Parathyroid adenoma (tissue), 2 donors: Measurements from ENCODE around the gene PLPPR1.

Experiments used
- H2AFZ ChIP-seq: fragments of 300-600 bp; sonication (generic); one replicate; pipeline ENCODE4 v1.7.0; 2017; ENCODE audit warnings: antibody characterized with exemption, mild to moderate bottlenecking
- H3K27ac ChIP-seq: fragments of 300-600 bp; sonication (generic); one replicate; pipeline ENCODE4 v1.7.0; 2017
- H3K27me3 ChIP-seq: fragments of 300-600 bp; sonication (generic); one replicate; pipeline ENCODE4 v1.7.0; 2017; ENCODE audit warnings: low read length; ENCODE audit not compliant: control insufficient read depth, insufficient read depth
- H3K36me3 ChIP-seq: fragments of 300-600 bp; sonication (generic); one replicate; pipeline ENCODE4 v1.7.0; 2017; ENCODE audit warnings: low read length; ENCODE audit not compliant: control insufficient read depth, insufficient read depth
- H3K4me1 ChIP-seq: fragments of 300-600 bp; sonication (generic); one replicate; pipeline ENCODE4 v1.7.0; 2017; ENCODE audit warnings: control low read depth
- H3K4me2 ChIP-seq: fragments of 300-600 bp; sonication (generic); one replicate; pipeline ENCODE4 v1.7.0; 2017; ENCODE audit warnings: low read length
- H3K4me3 ChIP-seq: fragments of 300-600 bp; sonication (generic); one replicate; pipeline ENCODE4 v1.7.0; 2017; ENCODE audit warnings: low read depth, low read length
- H3K79me2 ChIP-seq: fragments of 300-600 bp; sonication (generic); one replicate; pipeline ENCODE4 v1.7.0; 2017; ENCODE audit warnings: control low read depth
- H3K9ac ChIP-seq: fragments of 300-600 bp; sonication (generic); one replicate; pipeline ENCODE4 v1.7.0; 2017; ENCODE audit warnings: mild to moderate bottlenecking
- H3K9me3 ChIP-seq: fragments of 300-600 bp; sonication (generic); one replicate; pipeline ENCODE4 v1.7.0; 2017; ENCODE audit warnings: low read length; ENCODE audit not compliant: control insufficient read depth
- TF ChIP-seq, protein P1 (sequence below): fragments of 300-600 bp; sonication (generic); IDR thresholded peaks from one replicate; pipeline ENCODE4 v1.7.0; 2017; ENCODE audit warnings: antibody characterized with exemption, mild to moderate bottlenecking
- donor health status: primary hyperparathyroidism.

The PLPPR1 gene

GRCh38 chr9:101130054-101130453 lies 101.5 kb downstream of the PLPPR1 start:
- no peak overlapping the region for H3K27ac ChIP-seq
- no peaks in the 10 kb centered on the region for H3K4me1 ChIP-seq
- no peaks in the 10 kb centered on the region for H3K36me3 ChIP-seq
- no peak overlapping the region for H3K9ac ChIP-seq
- H3K79me2 ChIP-seq: no peaks in the 10 kb centered on the region
- H3K27me3 ChIP-seq: no peaks in the 10 kb centered on the region
- H3K4me3 ChIP-seq: no peak overlapping the region
- TF ChIP-seq, protein P1, sequence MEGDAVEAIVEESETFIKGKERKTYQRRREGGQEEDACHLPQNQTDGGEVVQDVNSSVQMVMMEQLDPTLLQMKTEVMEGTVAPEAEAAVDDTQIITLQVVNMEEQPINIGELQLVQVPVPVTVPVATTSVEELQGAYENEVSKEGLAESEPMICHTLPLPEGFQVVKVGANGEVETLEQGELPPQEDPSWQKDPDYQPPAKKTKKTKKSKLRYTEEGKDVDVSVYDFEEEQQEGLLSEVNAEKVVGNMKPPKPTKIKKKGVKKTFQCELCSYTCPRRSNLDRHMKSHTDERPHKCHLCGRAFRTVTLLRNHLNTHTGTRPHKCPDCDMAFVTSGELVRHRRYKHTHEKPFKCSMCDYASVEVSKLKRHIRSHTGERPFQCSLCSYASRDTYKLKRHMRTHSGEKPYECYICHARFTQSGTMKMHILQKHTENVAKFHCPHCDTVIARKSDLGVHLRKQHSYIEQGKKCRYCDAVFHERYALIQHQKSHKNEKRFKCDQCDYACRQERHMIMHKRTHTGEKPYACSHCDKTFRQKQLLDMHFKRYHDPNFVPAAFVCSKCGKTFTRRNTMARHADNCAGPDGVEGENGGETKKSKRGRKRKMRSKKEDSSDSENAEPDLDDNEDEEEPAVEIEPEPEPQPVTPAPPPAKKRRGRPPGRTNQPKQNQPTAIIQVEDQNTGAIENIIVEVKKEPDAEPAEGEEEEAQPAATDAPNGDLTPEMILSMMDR: no peak
- no peak overlapping the region for H3K4me2 ChIP-seq
- no peaks in the 10 kb centered on the region for H3K9me3 ChIP-seq
- no peak overlapping the region for H2AFZ ChIP-seq

DNA sequence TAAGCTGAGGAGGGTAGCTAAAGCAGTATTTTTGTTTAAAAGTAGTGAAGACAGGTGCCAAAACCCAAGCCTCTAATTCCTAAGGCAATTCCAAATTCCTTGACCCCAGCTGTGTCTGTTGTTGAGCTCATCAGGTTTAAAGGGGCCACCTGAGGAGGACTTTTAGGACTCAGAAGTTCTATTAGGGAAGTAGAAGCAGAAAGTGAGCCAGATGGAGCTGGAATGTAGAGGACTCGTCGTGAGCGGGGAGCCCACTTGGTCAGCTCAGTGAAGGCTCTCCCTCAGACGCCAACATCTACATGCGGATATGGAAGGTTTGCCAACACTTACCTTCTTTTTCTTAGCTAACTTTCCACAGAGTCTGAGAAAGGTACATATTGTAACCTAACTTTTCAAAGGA lies 102.8 kb downstream of the PLPPR1 start:
- TF ChIP-seq, protein P1: no peak
- Histone ChIP-seq H3K36me3 (no peaks in the 10 kb centered on the region), H3K4me2 (no peak overlapping the region), H2AFZ (no peak overlapping the region), H3K4me3 (no peak overlapping the region), H3K27me3 (no peaks in the 10 kb centered on the region), H3K9me3 (no peaks in the 10 kb centered on the region), H3K27ac (no peak overlapping the region), H3K79me2 (no peaks in the 10 kb centered on the region), H3K9ac (no peak overlapping the region), H3K4me1 (no peaks in the 10 kb centered on the region)

DNA sequence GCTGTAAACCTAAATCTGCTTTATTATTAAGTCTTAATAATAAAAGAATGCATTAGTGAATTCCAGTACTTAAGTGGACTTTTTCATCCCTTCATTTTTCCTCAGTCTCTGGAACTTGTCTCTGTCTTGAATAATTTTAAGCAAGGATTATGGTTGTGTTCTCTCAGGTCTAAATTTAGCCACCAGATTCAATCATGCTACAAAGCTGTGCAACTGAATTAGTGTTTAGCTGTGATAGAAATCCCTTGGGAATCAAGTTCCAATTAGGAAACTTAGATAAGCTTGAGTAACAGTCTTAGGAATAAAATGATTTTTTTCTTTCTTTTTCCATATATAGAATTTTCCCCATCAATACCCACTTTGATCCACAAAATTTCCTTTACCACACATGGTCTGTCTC lies 104.3 kb downstream of the PLPPR1 start:
- no peak overlapping the region for H2AFZ ChIP-seq
- H3K4me3 ChIP-seq: no peak overlapping the region
- no peaks in the 10 kb centered on the region for H3K36me3 ChIP-seq
- H3K9me3 ChIP-seq: no peaks in the 10 kb centered on the region
- no peak overlapping the region for H3K4me2 ChIP-seq
- no peaks in the 10 kb centered on the region for H3K4me1 ChIP-seq
- H3K79me2 ChIP-seq: no peaks in the 10 kb centered on the region
- no peak overlapping the region for H3K9ac ChIP-seq
- no peaks in the 10 kb centered on the region for H3K27me3 ChIP-seq
- no peak overlapping the region for H3K27ac ChIP-seq
- TF ChIP-seq, protein P1: no peak

DNA sequence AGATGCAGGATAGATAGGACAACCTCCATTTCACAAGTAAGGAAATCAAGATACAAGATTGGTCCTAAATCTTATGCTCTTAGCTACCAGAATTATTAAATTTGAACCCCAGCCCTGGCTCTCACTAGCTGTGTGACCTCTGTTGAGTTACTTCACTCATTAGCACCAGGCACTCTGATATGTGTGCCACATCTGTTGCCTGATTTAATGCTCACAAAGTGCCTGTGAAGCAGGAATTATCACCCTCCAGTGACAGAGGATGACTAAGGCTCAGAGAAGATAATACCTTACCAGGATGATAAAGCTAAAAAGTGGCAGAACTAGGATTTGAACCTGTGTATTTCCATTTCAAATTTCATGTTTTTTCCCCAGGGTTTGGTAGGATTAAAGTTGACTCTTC lies 110.0 kb downstream of the PLPPR1 start:
- TF ChIP-seq, protein P1: no peak
- Histone ChIP-seq H3K9me3 (no peaks in the 10 kb centered on the region), H3K4me3 (no peak overlapping the region)

GRCh38 chr9:101139082-101139481 lies 110.6 kb downstream of the PLPPR1 start:
- TF ChIP-seq, protein P1: no peak
- no peaks in the 10 kb centered on the region for H3K36me3 ChIP-seq
- H3K27ac ChIP-seq: no peak overlapping the region
- no peaks in the 10 kb centered on the region for H3K79me2 ChIP-seq
- H3K4me2 ChIP-seq: no peak overlapping the region
- no peaks in the 10 kb centered on the region for H3K9me3 ChIP-seq
- no peak overlapping the region for H3K9ac ChIP-seq
- H3K27me3 ChIP-seq: no peaks in the 10 kb centered on the region
- H3K4me1 ChIP-seq: no peaks in the 10 kb centered on the region
- H3K4me3 ChIP-seq: no peak overlapping the region
- no peak overlapping the region for H2AFZ ChIP-seq

More for the DNA sequence above, 110.0 kb downstream of the PLPPR1 start:
- H3K4me1 ChIP-seq: no peaks in the 10 kb centered on the region
- H3K4me2 ChIP-seq: no peak overlapping the region
- H2AFZ ChIP-seq: no peak overlapping the region
- no peak overlapping the region for H3K9ac ChIP-seq
- H3K27me3 ChIP-seq: no peaks in the 10 kb centered on the region
- no peaks in the 10 kb centered on the region for H3K36me3 ChIP-seq
- H3K79me2 ChIP-seq: no peaks in the 10 kb centered on the region
- H3K27ac ChIP-seq: no peak overlapping the region
